ENCODE measurements around the gene SPAAR.
A peak's percentile ranks its signal among the peaks of the same experiment; 100 is the strongest.

Gene SPAAR

GRCh38 chr9:35951736-35952135 is 42.4 kb downstream of the SPAAR start:
- DNase-seq = no peak

- DNase-seq = no peak
Measured at GRCh38 chr9:35952526-35953191, 43.4 kb downstream of the SPAAR start.

- peak; percentile 75 for DNase-seq
Measured at GRCh38 chr9:35954942-35955546, 45.8 kb downstream of the SPAAR start.

GRCh38 chr9:35956651-35957050 is 47.4 kb downstream of the SPAAR start:
- no peak for DNase-seq

- DNase-seq = no peak
Measured at GRCh38 chr9:35958104-35958837, 49.0 kb downstream of the SPAAR start, which contains the start of gene OR2S2. Gene OR2S2 (minus strand): TSS chr9:35958154. CDS start chr9:35958098, 56 bp downstream.

GRCh38 chr9:35960039-35960655 is 50.9 kb downstream of the SPAAR start:
- DNase-seq = no peak
